K562 (cell line): ENCODE measurements around the gene DOCK6. TPM values are rescaled to one million over a fixed set of nuclear protein-coding genes. Genes with fewer than 3 reads are reported as not detected.

Experiments
- ATF3 ChIP-seq, 2 experiments: fragments of 450-650 bp in 1 of 2; sonication (generic) in 1 of 2; formaldehyde crosslinking in 1 of 2; IDR thresholded peaks in 1 of 2; conservative IDR thresholded peaks in 1 of 2; 2 replicates each; pipeline versions ENCODE4 v1.6.1 to v1.8.1; 2016 to 2023; ENCODE audit warnings: mild to moderate bottlenecking in 2 of 2, moderate library complexity in 2 of 2, inconsistent platforms in 1 of 2, missing genetic modification reagents in 1 of 2
- ETV5 ChIP-seq: sonication (generic); formaldehyde crosslinking; IDR thresholded peaks from 2 replicates; pipeline ENCODE4 v1.4.0; 2020; ENCODE audit warnings: low read depth, mild to moderate bottlenecking, missing genetic modification reagents
- HIVEP1 ChIP-seq: fragments of 250-450 bp; sonication (Bioruptor Pico); IDR thresholded peaks from 2 replicates; pipeline ENCODE4 v1.4.0; 2020; ENCODE audit warnings: mild to moderate bottlenecking
- NFIX ChIP-seq: fragments of 250-450 bp; sonication (Bioruptor Pico); IDR thresholded peaks from 2 replicates; pipeline ENCODE4 v1.4.0; 2020; ENCODE audit warnings: low read depth, mild to moderate bottlenecking, moderate library complexity
- NR2C2 ChIP-seq, 2 experiments: fragments of 200-800 bp in 1 of 2; sonication (Bioruptor generic) in 1 of 2; sonication (generic) in 1 of 2; formaldehyde crosslinking in 1 of 2; IDR thresholded peaks; 2 replicates each; pipeline versions ENCODE4 v1.6.1 to v1.8.0; 2016 to 2022; ENCODE audit warnings: mild to moderate bottlenecking in 1 of 2, missing compliant biosample characterization in 1 of 2, missing genetic modification characterization in 1 of 2, missing genetic modification reagents in 1 of 2
- RAD21 ChIP-seq, 2 experiments: fragments of 250-450 bp in 1 of 2; fragments of 450-650 bp in 1 of 2; sonication (Bioruptor Pico) in 1 of 2; formaldehyde crosslinking in 1 of 2; IDR thresholded peaks in 1 of 2; conservative IDR thresholded peaks in 1 of 2; 2 replicates each; pipeline versions ENCODE4 v1.4.0 to v1.8.0; 2020 to 2022; ENCODE audit warnings: mild to moderate bottlenecking in 2 of 2, moderate library complexity in 1 of 2
- SMARCE1 ChIP-seq: fragments of 450-650 bp; IDR thresholded peaks from 2 replicates; pipeline ENCODE4 v1.7.1; 2016; ENCODE audit warnings: mild to moderate bottlenecking
- STAG1 ChIP-seq: sonication (generic); formaldehyde crosslinking; IDR thresholded peaks from 2 replicates; pipeline ENCODE4 v1.5.0; 2020; ENCODE audit warnings: missing genetic modification reagents, borderline replicate concordance
- TFAM ChIP-seq: fragments of 250-450 bp; sonication (Bioruptor Pico); conservative IDR thresholded peaks from 2 replicates; pipeline ENCODE4 v1.5.0; 2021; ENCODE audit warnings: mild to moderate bottlenecking, moderate library complexity
- TOE1 ChIP-seq, 2 experiments: fragments of 450-650 bp in 1 of 2; sonication (generic) in 1 of 2; formaldehyde crosslinking in 1 of 2; IDR thresholded peaks; 2 replicates each; pipeline versions ENCODE4 v1.7.1 to v1.8.0; 2016 to 2022; ENCODE audit warnings: borderline replicate concordance in 2 of 2, mild to moderate bottlenecking in 2 of 2, antibody characterized with exemption in 1 of 2, inconsistent platforms in 1 of 2, low read depth in 1 of 2, missing genetic modification reagents in 1 of 2, moderate library complexity in 1 of 2
- ZBTB26 ChIP-seq: fragments of 450-650 bp; formaldehyde crosslinking; IDR thresholded peaks from 2 replicates; pipeline ENCODE4 v1.4.0; 2022; ENCODE audit warnings: missing genetic modification characterization
- ZBTB5 ChIP-seq: fragments of 450-650 bp; IDR thresholded peaks from 2 replicates; pipeline ENCODE4 v1.6.1; 2017; ENCODE audit warnings: antibody characterized with exemption
- polyA plus RNA-seq, 8 experiments: library from polyadenylated mRNA; depleted of rRNA in 4 of 8; stranded (reverse) in 5 of 8; unstranded in 3 of 8; fragments of >200 nt; fragmentation: Nextera tagmentation in 2 of 8; fragmentation: Illumina TruSeq in 1 of 8; extraction: Ambion mirVana in 2 of 8; extraction: Trizol in 1 of 8; gene quantifications; 2 replicates each; pipeline versions ENCODE4 v1.2.1 to v1.2.3, GENCODE V29; 2011 to 2014; ENCODE audit warnings: inconsistent platforms in 1 of 8, missing spikeins in 1 of 8
- total RNA-seq, 7 experiments: library from RNA; depleted of rRNA in 6 of 7; stranded (reverse); fragments of >200 nt in 6 of 7; fragmentation: Illumina TruSeq in 2 of 7; extraction: Trizol in 2 of 7; gene quantifications; 2 replicates each; pipeline versions ENCODE4 v1.2.1 to v1.2.3, GENCODE V29; 2011 to 2021; ENCODE audit warnings: low replicate concordance in 1 of 7
- TF ChIP-seq, protein P1 (sequence below), 3 experiments: fragments of 200-800 bp in 1 of 3; sonication (Bioruptor generic) in 1 of 3; sonication (generic) in 1 of 3; formaldehyde crosslinking in 1 of 3; IDR thresholded peaks; 2 replicates each; pipeline versions ENCODE4 v1.6.1 to v1.8.0; 2016 to 2022; ENCODE audit warnings: mild to moderate bottlenecking in 2 of 3, missing compliant biosample characterization in 2 of 3, missing genetic modification characterization in 2 of 3, missing genetic modification reagents in 1 of 3
- TF ChIP-seq, protein P2 (sequence below), 2 experiments: fragments of 450-650 bp; IDR thresholded peaks; 2 replicates each; pipeline ENCODE4 v1.6.1; 2016
- TF ChIP-seq, protein P3 (sequence below): IDR thresholded peaks from 2 replicates; pipeline ENCODE4 v1.6.1; 2011; ENCODE audit not compliant: insufficient read length; ENCODE audit errors: extremely low read depth

Gene DOCK6
- total and polyA plus RNA-seq, 9 of the 15 experiments (the other 6 are each of a cell fraction or from before 2014, with no cell fraction given), result 0.35 to 19.3 (median 3.8) TPM

- no peak for TF ChIP-seq HIVEP1 (CRISPR knock-in tag)
- TF ChIP-seq TOE1 (IDR thresholded peaks at IDR 0.05; ENCODE audit: borderline replicate concordance), result no peak; the same call in 1 of the 2 replicates
- TF ChIP-seq TOE1 (CRISPR knock-in tag; IDR thresholded peaks at IDR 0.05; ENCODE audit: borderline replicate concordance, low read depth), result no peak
- TF ChIP-seq ATF3 (IDR thresholded peaks at IDR 0.05), result no peak
- TF ChIP-seq ATF3 (CRISPR knock-in tag; conservative IDR thresholded peaks at IDR 0.05), result no peak
- TF ChIP-seq ZBTB26 (CRISPR knock-in tag), result no peak
- TF ChIP-seq ZBTB5, result no peak
- TF ChIP-seq, protein P1, sequence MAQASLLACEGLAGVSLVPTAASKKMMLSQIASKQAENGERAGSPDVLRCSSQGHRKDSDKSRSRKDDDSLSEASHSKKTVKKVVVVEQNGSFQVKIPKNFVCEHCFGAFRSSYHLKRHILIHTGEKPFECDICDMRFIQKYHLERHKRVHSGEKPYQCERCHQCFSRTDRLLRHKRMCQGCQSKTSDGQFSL (CRISPR knock-in tag; IDR thresholded peaks at IDR 0.05), result peak; percentile 87
- TF ChIP-seq, protein P1 (tag; IDR thresholded peaks at IDR 0.05), result peak in 1 of 2 experiments; percentile 83; a peak in 2 of 4 replicates
- TF ChIP-seq, protein P2, sequence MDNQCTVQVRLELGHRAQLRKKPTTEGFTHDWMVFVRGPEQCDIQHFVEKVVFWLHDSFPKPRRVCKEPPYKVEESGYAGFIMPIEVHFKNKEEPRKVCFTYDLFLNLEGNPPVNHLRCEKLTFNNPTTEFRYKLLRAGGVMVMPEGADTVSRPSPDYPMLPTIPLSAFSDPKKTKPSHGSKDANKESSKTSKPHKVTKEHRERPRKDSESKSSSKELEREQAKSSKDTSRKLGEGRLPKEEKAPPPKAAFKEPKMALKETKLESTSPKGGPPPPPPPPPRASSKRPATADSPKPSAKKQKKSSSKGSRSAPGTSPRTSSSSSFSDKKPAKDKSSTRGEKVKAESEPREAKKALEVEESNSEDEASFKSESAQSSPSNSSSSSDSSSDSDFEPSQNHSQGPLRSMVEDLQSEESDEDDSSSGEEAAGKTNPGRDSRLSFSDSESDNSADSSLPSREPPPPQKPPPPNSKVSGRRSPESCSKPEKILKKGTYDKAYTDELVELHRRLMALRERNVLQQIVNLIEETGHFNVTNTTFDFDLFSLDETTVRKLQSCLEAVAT (IDR thresholded peaks at IDR 0.05), result no peak
- TF ChIP-seq NR2C2 (CRISPR knock-in tag; IDR thresholded peaks at IDR 0.05), result no peak
- peak; percentile 89 for TF ChIP-seq NR2C2 (tag; IDR thresholded peaks at IDR 0.05)
- no peak for TF ChIP-seq NFIX (CRISPR knock-in tag)
- TF ChIP-seq STAG1 (CRISPR knock-in tag), result no peak
- TF ChIP-seq RAD21 (CRISPR knock-in tag; conservative IDR thresholded peaks at IDR 0.05 in 1 of 2, IDR thresholded peaks at IDR 0.05 in 1 of 2), result peak; percentile 9 to 35; a peak in 2 of 4 replicates
- TF ChIP-seq, protein P3, sequence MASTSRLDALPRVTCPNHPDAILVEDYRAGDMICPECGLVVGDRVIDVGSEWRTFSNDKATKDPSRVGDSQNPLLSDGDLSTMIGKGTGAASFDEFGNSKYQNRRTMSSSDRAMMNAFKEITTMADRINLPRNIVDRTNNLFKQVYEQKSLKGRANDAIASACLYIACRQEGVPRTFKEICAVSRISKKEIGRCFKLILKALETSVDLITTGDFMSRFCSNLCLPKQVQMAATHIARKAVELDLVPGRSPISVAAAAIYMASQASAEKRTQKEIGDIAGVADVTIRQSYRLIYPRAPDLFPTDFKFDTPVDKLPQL, result no peak
- no peak for TF ChIP-seq TFAM (CRISPR knock-in tag)
- TF ChIP-seq ETV5 (CRISPR knock-in tag), result no peak
- TF ChIP-seq SMARCE1, result no peak
Observed at GRCh38 chr19:11197291-11198174, 64.8 kb downstream of the DOCK6 start, which contains the start of gene KANK2 (continued).
